ENCODE data around the gene PKP4.

DNA sequence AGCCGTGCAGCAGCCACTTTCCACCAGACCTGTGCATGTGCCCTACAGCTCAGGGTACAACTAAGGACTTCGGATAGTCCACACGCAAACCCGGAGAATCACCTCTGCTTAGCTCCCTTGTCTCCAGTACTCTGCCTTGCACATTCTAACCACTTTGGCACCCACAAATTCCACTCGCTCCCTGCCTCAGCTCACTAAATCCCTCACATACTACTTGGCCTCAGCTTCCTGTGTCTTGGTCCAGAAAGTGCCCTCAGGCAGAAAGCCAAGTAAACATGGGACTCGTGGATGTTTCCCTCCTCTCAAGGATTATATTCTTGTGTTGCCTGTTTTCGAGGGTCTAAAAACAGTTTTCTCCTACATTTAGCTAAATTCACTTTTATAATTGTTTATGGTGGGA, 180.6 kb downstream of the PKP4 start:
- TF ChIP-seq, protein P1, sequence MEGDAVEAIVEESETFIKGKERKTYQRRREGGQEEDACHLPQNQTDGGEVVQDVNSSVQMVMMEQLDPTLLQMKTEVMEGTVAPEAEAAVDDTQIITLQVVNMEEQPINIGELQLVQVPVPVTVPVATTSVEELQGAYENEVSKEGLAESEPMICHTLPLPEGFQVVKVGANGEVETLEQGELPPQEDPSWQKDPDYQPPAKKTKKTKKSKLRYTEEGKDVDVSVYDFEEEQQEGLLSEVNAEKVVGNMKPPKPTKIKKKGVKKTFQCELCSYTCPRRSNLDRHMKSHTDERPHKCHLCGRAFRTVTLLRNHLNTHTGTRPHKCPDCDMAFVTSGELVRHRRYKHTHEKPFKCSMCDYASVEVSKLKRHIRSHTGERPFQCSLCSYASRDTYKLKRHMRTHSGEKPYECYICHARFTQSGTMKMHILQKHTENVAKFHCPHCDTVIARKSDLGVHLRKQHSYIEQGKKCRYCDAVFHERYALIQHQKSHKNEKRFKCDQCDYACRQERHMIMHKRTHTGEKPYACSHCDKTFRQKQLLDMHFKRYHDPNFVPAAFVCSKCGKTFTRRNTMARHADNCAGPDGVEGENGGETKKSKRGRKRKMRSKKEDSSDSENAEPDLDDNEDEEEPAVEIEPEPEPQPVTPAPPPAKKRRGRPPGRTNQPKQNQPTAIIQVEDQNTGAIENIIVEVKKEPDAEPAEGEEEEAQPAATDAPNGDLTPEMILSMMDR (conservative IDR thresholded peaks at IDR 0.05; ENCODE audit: low read depth, low read length) = no peak
- no peak for TF ChIP-seq EZH2phosphoT487 (IDR thresholded peaks at IDR 0.05; ENCODE audit: borderline replicate concordance, low read length)
- TF ChIP-seq EZH2 (IDR thresholded peaks at IDR 0.05; ENCODE audit: low read length, unreplicated experiment) = no peak
